OCI-LY3 (cell line): Measurements from ENCODE around the gene NR5A2.

Source experiments
- H2AFZ ChIP-seq: fragments of 200-600, 300-600 bp; shearing (Covaris generic); 2 replicates; pipeline ENCODE4 v1.6.0; 2014; ENCODE audit warnings: antibody characterized with exemption, low read depth, low read length
- H3K27ac ChIP-seq: fragments of 200-600, 300-600 bp; sonication (generic); 2 replicates; pipeline ENCODE4 v1.5.1; 2014; ENCODE audit warnings: mild to moderate bottlenecking, low read length, moderate library complexity, mixed read lengths
- H3K27me3 ChIP-seq: fragments of 200-600, 300-600 bp; sonication (generic); 2 replicates; pipeline ENCODE4 v1.6.1; 2014; ENCODE audit warnings: low read depth, low read length, mixed read lengths
- H3K36me3 ChIP-seq: fragments of 200-600, 300-600 bp; sonication (generic); replicated peaks from 2 replicates; pipeline ENCODE3; 2014; ENCODE audit warnings: low read depth, low read length, mixed read lengths
- H3K4me1 ChIP-seq: fragments of 300-600, 200-600 bp; sonication (generic); 2 replicates; pipeline ENCODE4 v1.6.1; 2014; ENCODE audit warnings: low read length, mixed read lengths
- H3K4me2 ChIP-seq: fragments of 200-600, 300-600 bp; sonication (generic); 2 replicates; pipeline ENCODE4 v1.6.1; 2014; ENCODE audit warnings: low read length, mixed read lengths
- H3K4me3 ChIP-seq: fragments of 300-600, 200-600 bp; sonication (generic); 2 replicates; pipeline ENCODE4 v1.5.1; 2014; ENCODE audit warnings: antibody characterized with exemption, mild to moderate bottlenecking, low read length, moderate library complexity
- H3K79me2 ChIP-seq: fragments of 300-600, 200-600 bp; shearing (Covaris generic); 2 replicates; pipeline ENCODE4 v1.6.1; 2014; ENCODE audit warnings: mild to moderate bottlenecking, low read length, mixed read lengths
- H3K9ac ChIP-seq: fragments of 300-600, 200-600 bp; shearing (Covaris generic); 2 replicates; pipeline ENCODE4 v1.6.0; 2014; ENCODE audit warnings: mild to moderate bottlenecking, low read length, moderate library complexity
- H3K9me3 ChIP-seq: fragments of 200-600, 300-600 bp; shearing (Covaris generic); 2 replicates; pipeline ENCODE4 v1.6.1; 2014; ENCODE audit warnings: low read length, mixed read lengths; ENCODE audit not compliant: insufficient read depth
- H4K20me1 ChIP-seq: fragments of 200-600, 300-600 bp; sonication (generic); 2 replicates; pipeline ENCODE4 v1.6.1; 2016; ENCODE audit warnings: low read length, mixed read lengths; ENCODE audit not compliant: insufficient read depth
- EZH2phosphoT487 ChIP-seq: fragments of 200-600 bp; shearing (Covaris generic); IDR thresholded peaks from 2 replicates; pipeline ENCODE4 v1.6.1; 2018; ENCODE audit warnings: antibody characterized with exemption, mixed run types, low read depth
- TF ChIP-seq, protein P1 (sequence below): fragments of 200-600, 300-600 bp; sonication (generic); IDR thresholded peaks from 2 replicates; pipeline ENCODE4 v1.5.1; 2014; ENCODE audit warnings: antibody characterized with exemption, low read length, low read depth

NR5A2 gene

DNA sequence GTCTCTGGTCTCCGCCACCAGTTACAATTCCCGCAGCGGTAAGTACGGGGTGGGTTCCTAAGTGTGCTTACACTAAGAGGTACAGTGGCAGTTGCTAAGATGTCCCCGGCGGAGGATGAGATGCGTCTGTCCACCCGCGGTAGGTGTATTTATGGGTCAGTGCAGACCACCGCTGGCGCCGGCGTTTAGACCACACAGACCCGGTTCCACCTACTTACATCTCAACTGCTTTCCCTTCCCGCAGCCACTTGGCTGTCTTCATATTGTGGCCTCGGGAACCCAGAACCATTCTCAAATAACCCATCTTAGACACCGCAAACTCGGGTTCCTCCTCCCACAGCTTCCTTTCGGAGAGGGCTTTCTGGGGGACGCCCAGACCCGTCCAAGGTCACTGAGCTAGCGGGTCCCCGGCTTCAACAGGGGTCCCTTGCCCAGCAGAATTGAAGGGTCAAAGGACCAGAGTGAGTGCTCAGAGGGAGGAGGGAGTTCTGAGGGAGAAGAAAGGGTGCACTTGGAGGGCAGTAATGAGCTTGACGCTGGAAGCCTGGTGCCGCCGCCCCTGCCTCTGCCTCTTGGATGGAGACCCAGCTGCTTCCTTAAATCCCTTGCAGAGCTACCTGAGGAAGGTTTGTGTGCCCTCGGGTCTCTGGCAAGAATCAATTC lies 8.6 kb downstream of the NR5A2 start:
- no peaks in the 10 kb centered on the region for H3K79me2 ChIP-seq
- H3K4me2 ChIP-seq: no peak overlapping the region
- peaks cover 36% of the 10 kb centered on the region for H3K27me3 ChIP-seq
- no peaks in the 10 kb centered on the region for H3K4me1 ChIP-seq
- TF ChIP-seq, protein P1, sequence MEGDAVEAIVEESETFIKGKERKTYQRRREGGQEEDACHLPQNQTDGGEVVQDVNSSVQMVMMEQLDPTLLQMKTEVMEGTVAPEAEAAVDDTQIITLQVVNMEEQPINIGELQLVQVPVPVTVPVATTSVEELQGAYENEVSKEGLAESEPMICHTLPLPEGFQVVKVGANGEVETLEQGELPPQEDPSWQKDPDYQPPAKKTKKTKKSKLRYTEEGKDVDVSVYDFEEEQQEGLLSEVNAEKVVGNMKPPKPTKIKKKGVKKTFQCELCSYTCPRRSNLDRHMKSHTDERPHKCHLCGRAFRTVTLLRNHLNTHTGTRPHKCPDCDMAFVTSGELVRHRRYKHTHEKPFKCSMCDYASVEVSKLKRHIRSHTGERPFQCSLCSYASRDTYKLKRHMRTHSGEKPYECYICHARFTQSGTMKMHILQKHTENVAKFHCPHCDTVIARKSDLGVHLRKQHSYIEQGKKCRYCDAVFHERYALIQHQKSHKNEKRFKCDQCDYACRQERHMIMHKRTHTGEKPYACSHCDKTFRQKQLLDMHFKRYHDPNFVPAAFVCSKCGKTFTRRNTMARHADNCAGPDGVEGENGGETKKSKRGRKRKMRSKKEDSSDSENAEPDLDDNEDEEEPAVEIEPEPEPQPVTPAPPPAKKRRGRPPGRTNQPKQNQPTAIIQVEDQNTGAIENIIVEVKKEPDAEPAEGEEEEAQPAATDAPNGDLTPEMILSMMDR: no peak
- TF ChIP-seq EZH2phosphoT487: no peak
- no peak overlapping the region for H2AFZ ChIP-seq
- H4K20me1 ChIP-seq: no peaks in the 10 kb centered on the region
- H3K36me3 ChIP-seq: no peaks in the 10 kb centered on the region
- no peak overlapping the region for H3K9ac ChIP-seq
- H3K9me3 ChIP-seq: no peaks in the 10 kb centered on the region
- no peak overlapping the region for H3K27ac ChIP-seq
- H3K4me3 ChIP-seq: no peak overlapping the region

DNA sequence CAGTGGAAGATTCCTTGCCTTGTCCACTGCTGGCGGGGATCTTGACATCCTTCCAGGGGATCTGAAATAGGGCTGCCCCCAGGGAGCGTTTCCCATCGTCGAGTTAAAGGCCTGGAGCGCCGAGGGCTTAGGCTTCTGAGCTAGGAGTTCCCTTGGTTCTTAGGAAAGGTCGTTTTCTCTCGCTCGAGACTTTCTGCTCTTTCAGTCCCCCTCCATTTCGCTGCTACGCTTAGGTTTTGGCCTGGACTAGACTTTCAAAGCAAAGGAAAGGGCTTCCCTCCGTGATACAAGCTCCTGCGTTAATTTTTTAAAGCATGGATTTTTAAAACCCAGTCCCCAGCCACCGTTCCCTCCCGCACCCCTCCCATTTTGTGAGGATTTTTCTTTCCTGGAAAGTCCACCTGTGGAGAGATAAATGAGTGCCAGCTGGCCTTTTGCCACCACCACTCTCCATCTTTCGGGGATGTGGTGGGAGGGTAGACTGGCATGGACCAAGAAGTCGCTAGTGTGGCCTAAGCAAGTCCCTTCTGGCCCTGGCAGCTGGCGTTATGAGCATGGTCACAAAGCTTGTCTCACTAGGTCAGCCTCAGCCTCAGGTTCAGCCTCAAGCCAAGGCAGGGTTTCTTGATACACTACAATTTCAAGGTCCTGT lies 9.2 kb downstream of the NR5A2 start:
- no peak for TF ChIP-seq EZH2phosphoT487
- TF ChIP-seq, protein P1: no peak
- Histone ChIP-seq H3K79me2 (no peaks in the 10 kb centered on the region), H3K27me3 (peaks cover 35% of the 10 kb centered on the region)

DNA sequence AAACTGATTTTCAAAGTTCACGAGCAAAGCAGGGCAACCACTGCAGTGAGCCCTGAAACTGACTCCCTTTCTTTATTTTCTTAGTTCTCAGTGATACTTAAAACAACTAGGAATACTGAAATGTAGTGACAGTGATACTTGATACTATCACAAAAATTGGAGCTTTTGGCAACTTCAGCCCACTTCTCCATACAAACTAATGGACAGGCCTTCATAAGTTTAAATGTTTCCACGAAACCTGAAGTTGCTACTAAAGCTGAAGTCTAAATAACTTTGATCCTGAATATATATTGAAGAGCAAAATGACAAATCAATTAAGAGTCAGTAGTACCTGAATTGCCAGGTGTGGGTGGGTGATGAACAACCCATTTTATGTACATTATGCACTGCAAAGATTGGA lies 10.0 kb downstream of the NR5A2 start:
- Histone ChIP-seq H3K79me2 (no peaks in the 10 kb centered on the region), H2AFZ (no peak overlapping the region), H3K27me3 (peaks cover 28% of the 10 kb centered on the region), H4K20me1 (no peaks in the 10 kb centered on the region), H3K27ac (no peak overlapping the region), H3K9me3 (no peaks in the 10 kb centered on the region), H3K4me1 (no peaks in the 10 kb centered on the region), H3K36me3 (no peaks in the 10 kb centered on the region), H3K4me2 (no peak overlapping the region), H3K9ac (no peak overlapping the region), H3K4me3 (no peak overlapping the region)
- TF ChIP-seq EZH2phosphoT487: no peak
- TF ChIP-seq, protein P1: no peak

More for the DNA sequence above, 9.2 kb downstream of the NR5A2 start:
- H3K9me3 ChIP-seq: no peaks in the 10 kb centered on the region
- H4K20me1 ChIP-seq: no peaks in the 10 kb centered on the region
- H3K4me1 ChIP-seq: no peaks in the 10 kb centered on the region
- H3K4me2 ChIP-seq: no peak overlapping the region
- H3K36me3 ChIP-seq: no peaks in the 10 kb centered on the region
- H2AFZ ChIP-seq: no peak overlapping the region
- no peak overlapping the region for H3K4me3 ChIP-seq
- no peak overlapping the region for H3K27ac ChIP-seq
- H3K9ac ChIP-seq: no peak overlapping the region

DNA sequence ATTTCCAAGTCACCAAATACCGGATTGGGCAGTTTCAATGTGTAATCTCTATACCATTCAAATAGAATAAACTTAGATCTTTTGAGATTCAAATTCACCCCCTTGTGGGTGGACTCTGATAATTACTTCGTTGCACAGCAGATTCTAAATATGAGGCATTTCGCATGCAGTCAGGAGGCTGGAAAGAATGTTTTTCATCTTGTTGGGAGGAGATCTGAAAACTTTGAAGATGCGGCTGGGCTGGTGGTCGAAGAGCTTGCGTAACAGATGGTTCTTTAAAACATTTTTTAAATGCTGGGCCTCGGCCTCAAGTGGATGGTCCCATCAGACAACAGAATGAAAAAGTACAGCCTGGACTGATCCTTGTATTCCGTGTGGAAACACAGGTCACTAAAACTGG lies 10.4 kb downstream of the NR5A2 start:
- H3K27ac ChIP-seq: no peak overlapping the region
- H3K9ac ChIP-seq: no peak overlapping the region
- H3K4me1 ChIP-seq: no peaks in the 10 kb centered on the region
- TF ChIP-seq, protein P1: no peak
- TF ChIP-seq EZH2phosphoT487: no peak
- no peak overlapping the region for H2AFZ ChIP-seq
- H3K36me3 ChIP-seq: no peaks in the 10 kb centered on the region
- H3K27me3 ChIP-seq: peaks cover 24% of the 10 kb centered on the region
- H3K4me3 ChIP-seq: no peak overlapping the region
- no peaks in the 10 kb centered on the region for H3K79me2 ChIP-seq
- H3K9me3 ChIP-seq: no peaks in the 10 kb centered on the region
- no peak overlapping the region for H3K4me2 ChIP-seq
- no peaks in the 10 kb centered on the region for H4K20me1 ChIP-seq
